COLO668 (cell line): ENCODE data around the gene ASB2.

Source experiments
- DNase-seq: peaks from one replicate; lab custom pipeline; 2025; ENCODE audit not compliant: unreplicated experiment; lab: John Stamatoyannopoulos, UW

The ASB2 gene

GRCh38 chr14:93976477-93977057 is at the start of gene ASB2:
TSS of gene ASB2 (minus strand) at chr14:93976570. CDS start at chr14:93964539, 12,031 bp downstream.
- DNase-seq: no peak

GRCh38 chr14:94025720-94026119 is 49.4 kb upstream of the ASB2 start:
- no peak for DNase-seq

GRCh38 chr14:94024549-94024948 is 48.2 kb upstream of the ASB2 start:
- DNase-seq: no peak

GRCh38 chr14:94022532-94023411 is 46.4 kb upstream of the ASB2 start:
- no peak for DNase-seq

- no peak for DNase-seq
Observed at GRCh38 chr14:94021416-94022157, 45.2 kb upstream of the ASB2 start.

- no peak for DNase-seq
Observed at GRCh38 chr14:94021001-94021400, 44.6 kb upstream of the ASB2 start.

GRCh38 chr14:94020267-94020666 is 43.9 kb upstream of the ASB2 start:
- no peak for DNase-seq

- DNase-seq: no peak
Observed at GRCh38 chr14:94019329-94019728, 43.0 kb upstream of the ASB2 start.

GRCh38 chr14:94018308-94018707 is 41.9 kb upstream of the ASB2 start:
- no peak for DNase-seq

GRCh38 chr14:94016446-94016976 is 40.1 kb upstream of the ASB2 start:
- DNase-seq: no peak

- no peak for DNase-seq
Observed at GRCh38 chr14:94015223-94015622, 38.9 kb upstream of the ASB2 start.

- DNase-seq: no peak
Observed at GRCh38 chr14:94014382-94014781, 38.0 kb upstream of the ASB2 start.

- DNase-seq: no peak
Observed at GRCh38 chr14:94011795-94012194, 35.4 kb upstream of the ASB2 start.

GRCh38 chr14:94010625-94011024 is 34.3 kb upstream of the ASB2 start:
- DNase-seq: no peak

GRCh38 chr14:94009767-94010166 is 33.4 kb upstream of the ASB2 start:
- no peak for DNase-seq

GRCh38 chr14:94008234-94008633 is 31.9 kb upstream of the ASB2 start:
- DNase-seq: no peak

- no peak for DNase-seq
Observed at GRCh38 chr14:94005324-94006073, 29.1 kb upstream of the ASB2 start.

GRCh38 chr14:94004015-94004414 is 27.6 kb upstream of the ASB2 start:
- DNase-seq: no peak

- no peak for DNase-seq
Observed at GRCh38 chr14:94003397-94003796, 27.0 kb upstream of the ASB2 start.

GRCh38 chr14:94001501-94002396 is 25.4 kb upstream of the ASB2 start:
- peak; percentile 71 for DNase-seq
